GM12878 (cell line): ENCODE measurements around the gene TOLLIP. TPM values are rescaled to one million over a fixed set of nuclear protein-coding genes. Genes with fewer than 3 reads are reported as not detected.

Source experiments
- BACH1 ChIP-seq: fragments of 450-650 bp; IDR thresholded peaks from 2 replicates; pipeline ENCODE4 v1.6.1; 2017; ENCODE audit warnings: mild to moderate bottlenecking, borderline replicate concordance
- BCLAF1 ChIP-seq: fragments of 450-650 bp; IDR thresholded peaks from 2 replicates; pipeline ENCODE4 v1.6.1; 2017; ENCODE audit warnings: antibody characterized with exemption, mild to moderate bottlenecking, moderate library complexity
- EGR1 ChIP-seq, 2 experiments: IDR thresholded peaks; 1 replicate in 1 of 2; 2 replicates in 1 of 2; pipeline ENCODE4 v1.6.1; 2011 to 2012; ENCODE audit warnings: low read depth in 2 of 2, low read length in 2 of 2, borderline replicate concordance in 1 of 2, mild to moderate bottlenecking in 1 of 2, moderate library complexity in 1 of 2
- GABPA ChIP-seq: IDR thresholded peaks from 2 replicates; pipeline ENCODE4 v1.6.1; 2014; ENCODE audit warnings: antibody characterized with exemption, low read depth, mild to moderate bottlenecking, inconsistent platforms
- HCFC1 ChIP-seq: fragments of 150-350 bp; IDR thresholded peaks from 2 replicates; pipeline ENCODE4 v1.6.1; 2014; ENCODE audit warnings: low read length
- KAT2A ChIP-seq: conservative IDR thresholded peaks from 2 replicates; pipeline ENCODE4 v1.6.1; 2011; ENCODE audit warnings: low read depth, low read length; ENCODE audit not compliant: control insufficient read depth
- MEF2B ChIP-seq: fragments of 450-650 bp; IDR thresholded peaks from 2 replicates; pipeline ENCODE4 v1.6.1; 2018; ENCODE audit warnings: mild to moderate bottlenecking, moderate library complexity; ENCODE audit not compliant: partially characterized antibody, poor library complexity, severe bottlenecking
- MLLT1 ChIP-seq: fragments of 450-650 bp; IDR thresholded peaks from 2 replicates; pipeline ENCODE4 v1.6.1; 2016; ENCODE audit warnings: mild to moderate bottlenecking
- NR2C2 ChIP-seq: IDR thresholded peaks from 2 replicates; pipeline ENCODE4 v1.6.1; 2011; ENCODE audit warnings: borderline replicate concordance, low read depth; ENCODE audit not compliant: control insufficient read depth, insufficient read length
- POLR2AphosphoS5 ChIP-seq: IDR thresholded peaks from 2 replicates; pipeline ENCODE4 v1.6.1; 2011; ENCODE audit warnings: mild to moderate bottlenecking, low read length, inconsistent platforms
- RB1 ChIP-seq: fragments of 450-650 bp; formaldehyde crosslinking; IDR thresholded peaks from 2 replicates; pipeline ENCODE4 v1.6.1; 2017; ENCODE audit warnings: mild to moderate bottlenecking, borderline replicate concordance
- RCOR1 ChIP-seq: conservative IDR thresholded peaks from 2 replicates; pipeline ENCODE4 v1.6.1; 2012; ENCODE audit warnings: low read depth, low read length, improper control_type of control experiment
- SIN3A ChIP-seq: IDR thresholded peaks from 2 replicates; pipeline ENCODE4 v1.6.1; 2012; ENCODE audit warnings: low read depth, low read length, improper control_type of control experiment
- SMAD1 ChIP-seq: fragments of 450-650 bp; IDR thresholded peaks from 2 replicates; pipeline ENCODE4 v1.6.1; 2018; ENCODE audit warnings: mild to moderate bottlenecking, low read depth; ENCODE audit not compliant: partially characterized antibody
- SPI1 ChIP-seq: IDR thresholded peaks from 2 replicates; pipeline ENCODE4 v1.6.1; 2011; ENCODE audit warnings: low read depth, mild to moderate bottlenecking, low read length, moderate library complexity, borderline replicate concordance; ENCODE audit not compliant: insufficient read depth
- SUPT20H ChIP-seq: IDR thresholded peaks from 2 replicates; pipeline ENCODE4 v1.6.1; 2011; ENCODE audit warnings: low read depth, mild to moderate bottlenecking, low read length, moderate library complexity, borderline replicate concordance; ENCODE audit not compliant: control insufficient read depth
- SUZ12 ChIP-seq: fragments of 200-600 bp; sonication (generic); IDR thresholded peaks from one replicate; pipeline ENCODE4 v1.6.1; 2018; ENCODE audit warnings: antibody characterized with exemption, mild to moderate bottlenecking; ENCODE audit not compliant: unreplicated experiment
- ZBTB11 ChIP-seq: fragments of 450-650 bp; formaldehyde crosslinking; IDR thresholded peaks from 2 replicates; pipeline ENCODE4 v1.5.0; 2022; ENCODE audit warnings: mild to moderate bottlenecking, missing genetic modification characterization
- ZNF207 ChIP-seq: fragments of 450-650 bp; IDR thresholded peaks from 2 replicates; pipeline ENCODE4 v1.6.1; 2014; ENCODE audit warnings: antibody characterized with exemption, mild to moderate bottlenecking, borderline replicate concordance
- polyA plus RNA-seq, 11 experiments: library from polyadenylated mRNA; depleted of rRNA in 4 of 11; unstranded in 6 of 11; stranded (reverse) in 5 of 11; fragments of >200 nt; fragmentation: Nextera tagmentation in 4 of 11; fragmentation: Illumina TruSeq in 1 of 11; extraction: Ambion mirVana in 4 of 11; extraction: Trizol in 1 of 11; gene quantifications; 1 replicate in 1 of 11; 2 replicates in 10 of 11; pipeline versions ENCODE4 v1.2.1 to v1.2.3, GENCODE V29; 2011 to 2016; ENCODE audit warnings: inconsistent platforms in 2 of 11, missing spikeins in 2 of 11, low read depth in 1 of 11
- total RNA-seq, 4 experiments: library from RNA; depleted of rRNA in 3 of 4; stranded (reverse); fragments of >200 nt in 3 of 4; fragmentation: Illumina TruSeq in 1 of 4; extraction: Trizol in 1 of 4; gene quantifications; 2 replicates each; pipeline versions ENCODE4 v1.2.1 to v1.2.3, GENCODE V29; 2013 to 2021
- TF ChIP-seq, protein P1 (sequence below): IDR thresholded peaks from 2 replicates; pipeline ENCODE4 v1.6.1; 2012; ENCODE audit warnings: low read depth, low read length, improper control_type of control experiment

TOLLIP gene
- total and polyA plus RNA-seq, 10 of the 15 experiments (the other 5 are each of a cell fraction or from before 2014, with no cell fraction given): 0.47 to 39.5 (median 21.6) TPM

GRCh38 chr11:1309498-1310317 is at the start of gene TOLLIP (continued):
- no peak for TF ChIP-seq NR2C2
- no peak for TF ChIP-seq ZBTB11 (CRISPR knock-in tag)
- peak; percentile 79 for TF ChIP-seq POLR2AphosphoS5
- peak in 1 of 2 experiments; percentile 11; a peak in 1 of 3 replicates for TF ChIP-seq EGR1 (IDR thresholded peaks at IDR 0.05; ENCODE audit: borderline replicate concordance in 1 of 2, low read depth in 2 of 2, low read length in 2 of 2)
- no peak for TF ChIP-seq SUZ12
- no peak for TF ChIP-seq KAT2A
- peak; percentile 79 for TF ChIP-seq MLLT1
- TF ChIP-seq RB1: no peak
- TF ChIP-seq MEF2B: peak; percentile 45
- TF ChIP-seq SMAD1: no peak
- no peak for TF ChIP-seq BCLAF1
- TF ChIP-seq SUPT20H: no peak
- no peak for TF ChIP-seq SPI1
- no peak for TF ChIP-seq GABPA
- TF ChIP-seq HCFC1: peak; percentile 56
- no peak; the same call in 1 of the 2 replicates for TF ChIP-seq SIN3A
- no peak for TF ChIP-seq BACH1
- TF ChIP-seq RCOR1: no peak
- peak; percentile 67; the same call in 1 of the 2 replicates for TF ChIP-seq ZNF207
- TF ChIP-seq, protein P1, sequence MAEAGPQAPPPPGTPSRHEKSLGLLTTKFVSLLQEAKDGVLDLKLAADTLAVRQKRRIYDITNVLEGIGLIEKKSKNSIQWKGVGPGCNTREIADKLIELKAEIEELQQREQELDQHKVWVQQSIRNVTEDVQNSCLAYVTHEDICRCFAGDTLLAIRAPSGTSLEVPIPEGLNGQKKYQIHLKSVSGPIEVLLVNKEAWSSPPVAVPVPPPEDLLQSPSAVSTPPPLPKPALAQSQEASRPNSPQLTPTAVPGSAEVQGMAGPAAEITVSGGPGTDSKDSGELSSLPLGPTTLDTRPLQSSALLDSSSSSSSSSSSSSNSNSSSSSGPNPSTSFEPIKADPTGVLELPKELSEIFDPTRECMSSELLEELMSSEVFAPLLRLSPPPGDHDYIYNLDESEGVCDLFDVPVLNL: no peak
